ENCODE data around the gene TBC1D16. TPM values are rescaled to one million over a fixed set of nuclear protein-coding genes. Genes with fewer than 3 reads are reported as not detected.

Gene TBC1D16
- total and polyA plus RNA-seq, 8 donors, result 4.9 to 31.4 (median 19.7) TPM

DNA sequence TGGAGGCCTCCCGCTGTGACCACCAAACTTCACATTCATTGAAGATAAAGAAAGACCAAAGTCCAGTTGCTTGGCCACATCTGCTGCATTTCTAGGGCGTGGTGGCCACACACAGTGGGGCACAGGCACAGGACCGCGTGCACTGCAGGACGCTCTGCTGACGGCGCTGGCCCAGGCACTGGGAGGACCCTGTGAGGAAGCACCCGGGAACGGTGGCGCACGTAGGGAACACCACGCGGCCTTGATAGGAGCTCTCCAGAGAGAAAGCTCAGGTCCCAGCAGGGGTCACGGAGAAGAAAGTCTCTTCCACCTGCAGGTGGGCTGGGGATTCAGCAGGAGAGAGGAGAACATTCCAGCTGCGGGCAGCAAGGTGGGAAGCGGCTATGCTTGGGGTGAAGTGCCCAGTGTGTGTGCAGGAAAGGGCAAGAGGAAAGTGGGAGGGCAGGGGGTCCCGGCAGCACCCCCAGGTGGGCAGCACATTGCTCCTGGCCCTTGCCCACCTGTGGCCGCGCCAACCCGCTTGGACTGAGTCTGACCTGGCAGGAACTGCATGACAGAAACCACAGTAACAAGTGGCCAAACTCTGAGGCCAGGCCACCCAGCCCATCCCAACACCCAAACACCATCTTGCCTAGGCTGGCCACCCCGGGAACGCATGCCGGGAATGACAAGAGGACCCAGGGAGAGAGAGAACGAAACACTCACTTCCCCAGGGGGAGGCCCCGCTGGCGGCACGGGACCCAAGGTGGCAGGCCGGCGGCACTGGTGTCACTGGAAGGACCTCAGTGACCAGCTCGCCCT lies 32.8 kb downstream of the TBC1D16 start:
- peak in 1 of 6 donors; percentile 59 for DNase-seq
- TF ChIP-seq, protein P1, sequence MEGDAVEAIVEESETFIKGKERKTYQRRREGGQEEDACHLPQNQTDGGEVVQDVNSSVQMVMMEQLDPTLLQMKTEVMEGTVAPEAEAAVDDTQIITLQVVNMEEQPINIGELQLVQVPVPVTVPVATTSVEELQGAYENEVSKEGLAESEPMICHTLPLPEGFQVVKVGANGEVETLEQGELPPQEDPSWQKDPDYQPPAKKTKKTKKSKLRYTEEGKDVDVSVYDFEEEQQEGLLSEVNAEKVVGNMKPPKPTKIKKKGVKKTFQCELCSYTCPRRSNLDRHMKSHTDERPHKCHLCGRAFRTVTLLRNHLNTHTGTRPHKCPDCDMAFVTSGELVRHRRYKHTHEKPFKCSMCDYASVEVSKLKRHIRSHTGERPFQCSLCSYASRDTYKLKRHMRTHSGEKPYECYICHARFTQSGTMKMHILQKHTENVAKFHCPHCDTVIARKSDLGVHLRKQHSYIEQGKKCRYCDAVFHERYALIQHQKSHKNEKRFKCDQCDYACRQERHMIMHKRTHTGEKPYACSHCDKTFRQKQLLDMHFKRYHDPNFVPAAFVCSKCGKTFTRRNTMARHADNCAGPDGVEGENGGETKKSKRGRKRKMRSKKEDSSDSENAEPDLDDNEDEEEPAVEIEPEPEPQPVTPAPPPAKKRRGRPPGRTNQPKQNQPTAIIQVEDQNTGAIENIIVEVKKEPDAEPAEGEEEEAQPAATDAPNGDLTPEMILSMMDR (IDR thresholded peaks at IDR 0.05), result no peak
- H3K4me1 ChIP-seq, result no peaks in the 10 kb centered on the region
- no peak overlapping the region for H3K4me3 ChIP-seq
- H3K36me3 ChIP-seq, result no peaks in the 10 kb centered on the region
- no peaks in the 10 kb centered on the region for H3K27me3 ChIP-seq
- FAIRE-seq, result no peak
- no peak for ATAC-seq
- intact Hi-C loops (cut with DNase I), result loop anchor here in 1 of 3 donors (10.0 kb wide), 1 partner anchor 72 kb away; no protein-coding TSS in a partner anchor
- 80% methylated on average over 30 of the region's 30 CpGs for WGBS, 2 donors
- H3K9me3 ChIP-seq, result no peaks in the 10 kb centered on the region
- H3K27ac ChIP-seq, result no peak overlapping the region

- Histone ChIP-seq H3K9me3 (no peaks in the 10 kb centered on the region), H3K4me1 (no peaks in the 10 kb centered on the region), H3K4me3 (no peak overlapping the region), H3K27ac (no peak overlapping the region), H3K27me3 (no peaks in the 10 kb centered on the region), H3K36me3 (no peaks in the 10 kb centered on the region)
- intact Hi-C loops (cut with DNase I), result loop anchor here in 1 of 3 donors (10.0 kb wide), 1 partner anchor 73 kb away; no protein-coding TSS in a partner anchor
- DNase-seq (peak in 1 of 6 donors; percentile 49), ATAC-seq (no peak), FAIRE-seq (no peak)
- 92 to 93% methylated on average over 26 of the region's 26 CpGs for WGBS, 2 donors
- TF ChIP-seq, protein P1 (IDR thresholded peaks at IDR 0.05), result no peak
Observed at GRCh38 chr17:80002070-80002641, 33.5 kb downstream of the TBC1D16 start.

GRCh38 chr17:80000981-80001775 lies 34.5 kb downstream of the TBC1D16 start:
- H3K27ac ChIP-seq, result no peak overlapping the region
- no peak for ATAC-seq
- no peaks in the 10 kb centered on the region for H3K36me3 ChIP-seq
- intact Hi-C loops (cut with DNase I), result loop anchor here in 1 of 3 donors (10.0 kb wide), 1 partner anchor 74 kb away; no protein-coding TSS in a partner anchor
- TF ChIP-seq, protein P1 (IDR thresholded peaks at IDR 0.05), result no peak
- H3K27me3 ChIP-seq, result no peaks in the 10 kb centered on the region
- 94% methylated on average over 28 to 29 of the region's 29 CpGs for WGBS, 2 donors
- FAIRE-seq, result no peak
- peak in 2 of 6 donors; percentile 27 to 67 for DNase-seq
- no peak overlapping the region for H3K4me3 ChIP-seq
- no peaks in the 10 kb centered on the region for H3K9me3 ChIP-seq
- no peaks in the 10 kb centered on the region for H3K4me1 ChIP-seq

DNA sequence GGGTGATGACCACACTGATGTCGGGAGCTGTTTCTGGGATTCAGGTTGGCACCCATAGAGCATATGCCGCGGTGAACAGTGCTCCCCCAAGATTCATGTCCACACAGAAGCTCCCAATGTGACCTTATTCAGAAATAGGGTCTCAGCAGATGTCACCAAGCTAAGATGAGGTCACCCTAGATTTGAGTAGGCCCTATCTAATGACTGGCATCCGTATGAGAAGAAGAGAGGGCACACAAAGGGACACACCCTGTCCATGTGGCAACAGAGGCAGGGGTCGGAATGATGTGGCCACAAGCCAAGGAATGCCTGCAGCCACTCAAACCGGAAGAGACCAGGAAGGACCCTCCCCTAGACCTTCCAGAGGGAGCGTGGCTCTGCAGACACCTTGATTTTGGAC lies 35.5 kb downstream of the TBC1D16 start:
- ATAC-seq, result no peak
- no peaks in the 10 kb centered on the region for H3K27me3 ChIP-seq
- H3K36me3 ChIP-seq, result no peaks in the 10 kb centered on the region
- 93 to 95% methylated on average over 7 of the region's 7 CpGs for WGBS, 2 donors
- no peaks in the 10 kb centered on the region for H3K9me3 ChIP-seq
- peak in 2 of 6 donors; percentile 9 to 24 for DNase-seq
- no peak overlapping the region for H3K27ac ChIP-seq
- no peak for FAIRE-seq
- no peaks in the 10 kb centered on the region for H3K4me1 ChIP-seq
- no peak overlapping the region for H3K4me3 ChIP-seq
- TF ChIP-seq, protein P1 (IDR thresholded peaks at IDR 0.05), result no peak
- intact Hi-C loops (cut with DNase I), result loop anchor here in 1 of 3 donors (10.0 kb wide), 1 partner anchor 75 kb away; no protein-coding TSS in a partner anchor

Measured in pancreas (tissue), 10 donors.